ENCODE measurements around the gene MAP3K7. TPM values are rescaled to one million over a fixed set of nuclear protein-coding genes. Genes with fewer than 3 reads are reported as not detected.

Gene MAP3K7
- total RNA-seq, 1 experiment from 2014 or later: 27.8 TPM

- BruUV-seq (replicated peaks): no TSS peak
- no peaks in the 10 kb centered on the region for H3K9me3 Mint-ChIP-seq (ENCODE audit: low read depth, unreplicated experiment)
- CTCF ChIA-PET: no interaction called here
- no peak overlapping the region for H3K27ac Mint-ChIP-seq (ENCODE audit: unreplicated experiment)
- no peak for DNase-seq
- H3K27me3 Mint-ChIP-seq (ENCODE audit: unreplicated experiment): no peaks in the 10 kb centered on the region
- intact Hi-C loops (cut with micrococcal nuclease; ENCODE audit: unreplicated experiment): no loop called here
- H3K4me1 Mint-ChIP-seq (ENCODE audit: low read depth, unreplicated experiment): peaks cover 8% of the 10 kb centered on the region
- no peaks in the 10 kb centered on the region for H3K36me3 Mint-ChIP-seq (ENCODE audit: insufficient read depth, unreplicated experiment)
- no peak for TF ChIP-seq CTCF (IDR thresholded peaks at IDR 0.05; ENCODE audit: unreplicated experiment)
- H3K4me3 Mint-ChIP-seq (ENCODE audit: low read depth, unreplicated experiment): no peak overlapping the region
Measured at GRCh38 chr6:90472716-90473115, 114.2 kb downstream of the MAP3K7 start.

GRCh38 chr6:90471263-90471662 is 115.6 kb downstream of the MAP3K7 start:
- H3K4me3 Mint-ChIP-seq (ENCODE audit: low read depth, unreplicated experiment): no peak overlapping the region
- CTCF ChIA-PET: no interaction called here
- no peaks in the 10 kb centered on the region for H3K9me3 Mint-ChIP-seq (ENCODE audit: low read depth, unreplicated experiment)
- intact Hi-C loops (cut with micrococcal nuclease; ENCODE audit: unreplicated experiment): no loop called here
- peaks cover 4% of the 10 kb centered on the region for H3K4me1 Mint-ChIP-seq (ENCODE audit: low read depth, unreplicated experiment)
- no TSS peak for BruUV-seq (replicated peaks)
- H3K27me3 Mint-ChIP-seq (ENCODE audit: unreplicated experiment): no peaks in the 10 kb centered on the region
- TF ChIP-seq CTCF (IDR thresholded peaks at IDR 0.05; ENCODE audit: unreplicated experiment): no peak
- DNase-seq: no peak
- no peaks in the 10 kb centered on the region for H3K36me3 Mint-ChIP-seq (ENCODE audit: insufficient read depth, unreplicated experiment)
- no peak overlapping the region for H3K27ac Mint-ChIP-seq (ENCODE audit: unreplicated experiment)

GRCh38 chr6:90469906-90470305 is 117.0 kb downstream of the MAP3K7 start:
- no peak overlapping the region for H3K27ac Mint-ChIP-seq (ENCODE audit: unreplicated experiment)
- no peaks in the 10 kb centered on the region for H3K9me3 Mint-ChIP-seq (ENCODE audit: low read depth, unreplicated experiment)
- H3K4me1 Mint-ChIP-seq (ENCODE audit: low read depth, unreplicated experiment): no peaks in the 10 kb centered on the region
- H3K27me3 Mint-ChIP-seq (ENCODE audit: unreplicated experiment): no peaks in the 10 kb centered on the region
- DNase-seq: no peak
- H3K4me3 Mint-ChIP-seq (ENCODE audit: low read depth, unreplicated experiment): no peak overlapping the region
- no peaks in the 10 kb centered on the region for H3K36me3 Mint-ChIP-seq (ENCODE audit: insufficient read depth, unreplicated experiment)
- CTCF ChIA-PET: interaction anchor here (0.9 to 1.6 kb wide), 2 partner anchors 9 to 529 kb away, joined by 3 read pairs; no protein-coding TSS in a partner anchor
- intact Hi-C loops (cut with micrococcal nuclease; ENCODE audit: unreplicated experiment): no loop called here
- no TSS peak for BruUV-seq (replicated peaks)
- TF ChIP-seq CTCF (IDR thresholded peaks at IDR 0.05; ENCODE audit: unreplicated experiment): no peak

- no peaks in the 10 kb centered on the region for H3K4me1 Mint-ChIP-seq (ENCODE audit: low read depth, unreplicated experiment)
- H3K36me3 Mint-ChIP-seq (ENCODE audit: insufficient read depth, unreplicated experiment): no peaks in the 10 kb centered on the region
- CTCF ChIA-PET: no interaction called here
- DNase-seq: no peak
- no TSS peak for BruUV-seq (replicated peaks)
- H3K9me3 Mint-ChIP-seq (ENCODE audit: low read depth, unreplicated experiment): no peaks in the 10 kb centered on the region
- no peak overlapping the region for H3K4me3 Mint-ChIP-seq (ENCODE audit: low read depth, unreplicated experiment)
- no peaks in the 10 kb centered on the region for H3K27me3 Mint-ChIP-seq (ENCODE audit: unreplicated experiment)
- no peak overlapping the region for H3K27ac Mint-ChIP-seq (ENCODE audit: unreplicated experiment)
- TF ChIP-seq CTCF (IDR thresholded peaks at IDR 0.05; ENCODE audit: unreplicated experiment): no peak
- intact Hi-C loops (cut with micrococcal nuclease; ENCODE audit: unreplicated experiment): no loop called here
Measured at GRCh38 chr6:90468859-90469258, 118.0 kb downstream of the MAP3K7 start.
